Measurements from ENCODE around the gene SORCS2.

- TF ChIP-seq CTCF (IDR thresholded peaks at IDR 0.05) = no peak
- TF ChIP-seq REST (IDR thresholded peaks at IDR 0.05; ENCODE audit: insufficient read depth in 1 of 2, low read depth in 2 of 2, low read length in 1 of 2) = no peak
- no peak for TF ChIP-seq POLR2AphosphoS5 (IDR thresholded peaks at IDR 0.05; ENCODE audit: low read depth, low read length)
- no peak for TF ChIP-seq SIN3A (IDR thresholded peaks at IDR 0.05; ENCODE audit: borderline replicate concordance, insufficient read depth, low read depth, low read length)
Measured at GRCh38 chr4:7389101-7389701, 196.9 kb downstream of the SORCS2 start.

Data from Panc1 (cell line).